HepG2 (cell line): ENCODE results near the gene CARD19. TPM values are rescaled to one million over a fixed set of nuclear protein-coding genes. Genes with fewer than 3 reads are reported as not detected.

ENCODE experiments used
- ATAC-seq: fragments of 200-7000 bp; cut with Tn5 transposase; 3 replicates; pipeline ENCODE4 v1.9.1; 2020; ENCODE audit warnings: mild to moderate bottlenecking, moderate library complexity
- BruUV-seq: library from RNA; stranded (reverse); fragments of 400-500 nt; replicated peaks from 2 replicates; lab custom pipeline; 2021; lab: Mats Ljungman, UMichigan
- CTCF ChIA-PET: fragments of 300-600 bp; formaldehyde crosslinking; extraction: SDS; loops from one replicate; lab custom pipeline; 2021; ENCODE audit warnings: low total read pairs, inconsistent platforms, low intra/inter-chr PET ratio; lab: Yijun Ruan, JAX
- POLR2A ChIA-PET: fragments of 350-600 bp; sonication (Branson Sonifier 250); formaldehyde crosslinking; loops from one replicate; lab custom pipeline; 2020; ENCODE audit warnings: antibody characterized with exemption, inconsistent platforms; lab: Yijun Ruan, JAX
- DNase-seq: peaks from one replicate; pipeline ENCODE4 v3.0.0-alpha.2; 2015; ENCODE audit warnings: low spot score
- FAIRE-seq: peaks from 3 replicates; lab custom pipeline; 2011; peaks lifted over from hg19 to GRCh38; lab: Jason Lieb, UNC
- H2AFZ ChIP-seq: one replicate; pipeline ENCODE4 v1.6.1; 2011; ENCODE audit warnings: low read length, inconsistent platforms
- H3K27ac ChIP-seq: fragments of 300-600 bp; 3 replicates; pipeline ENCODE4 v1.8.0; 2011; ENCODE audit warnings: mixed run types, mild to moderate bottlenecking, mixed read lengths, low read length, inconsistent platforms; ENCODE audit not compliant: insufficient read depth; ENCODE audit errors: extremely low read length
- H3K27me3 ChIP-seq, 2 experiments: fragments of 200-600 bp in 1 of 2; 2 replicates in 1 of 2; 3 replicates in 1 of 2; pipeline versions ENCODE4 v1.6.0 to v1.8.0; 2011; ENCODE audit warnings: low read length in 2 of 2, mild to moderate bottlenecking in 2 of 2, moderate library complexity in 2 of 2, inconsistent platforms in 1 of 2; ENCODE audit not compliant: insufficient read depth in 2 of 2, control insufficient read depth in 1 of 2
- H3K36me3 ChIP-seq, 2 experiments: fragments of 200-600 bp in 1 of 2; replicated peaks in 1 of 2; 2 replicates in 1 of 2; 3 replicates in 1 of 2; pipeline versions ENCODE4 v1.5.1 to v1.8.0; 2011; ENCODE audit warnings: low read length in 2 of 2, inconsistent platforms in 1 of 2; ENCODE audit not compliant: insufficient read depth in 2 of 2, control insufficient read depth in 1 of 2
- H3K4me1 ChIP-seq: 2 replicates; pipeline ENCODE4 v1.5.1; 2012; ENCODE audit warnings: low read length, inconsistent platforms; ENCODE audit not compliant: insufficient read depth
- H3K4me2 ChIP-seq: 2 replicates; pipeline ENCODE4 v1.6.0; 2011; ENCODE audit warnings: low read depth, low read length, inconsistent platforms
- H3K4me3 ChIP-seq, 3 experiments: fragments of 200-600 bp in 1 of 3; sonication (generic), shearing (Covaris generic) in 1 of 3; replicated peaks in 1 of 3; 2 replicates each; pipeline ENCODE4 v1.5.1; 2011 to 2016; ENCODE audit warnings: low read length in 3 of 3, inconsistent platforms in 2 of 3, low read depth in 2 of 3, mild to moderate bottlenecking in 2 of 3, control low read depth in 1 of 3, mixed read lengths in 1 of 3; ENCODE audit not compliant: insufficient read depth in 1 of 3
- H3K79me2 ChIP-seq: one replicate; pipeline ENCODE4 v1.6.1; 2011; ENCODE audit warnings: low read length, inconsistent platforms; ENCODE audit not compliant: insufficient read depth
- H3K9ac ChIP-seq: 2 replicates; pipeline ENCODE4 v1.6.0; 2011; ENCODE audit warnings: mild to moderate bottlenecking, low read depth, low read length, inconsistent platforms; ENCODE audit not compliant: insufficient read depth
- H3K9me3 ChIP-seq: 2 replicates; pipeline ENCODE4 v1.5.1; 2012; ENCODE audit warnings: mild to moderate bottlenecking, low read length
- H4K20me1 ChIP-seq: 2 replicates; pipeline ENCODE4 v1.6.0; 2011; ENCODE audit warnings: inconsistent platforms, mild to moderate bottlenecking, low read length, moderate library complexity; ENCODE audit not compliant: insufficient read depth
- CBX2 ChIP-seq, 2 experiments: fragments of 200-600 bp in 1 of 2; sonication (generic); formaldehyde crosslinking in 1 of 2; IDR thresholded peaks; 2 replicates each; pipeline versions ENCODE4 v1.7.0 to v1.8.1; 2018 to 2022; ENCODE audit warnings: low read depth in 2 of 2, low read length in 1 of 2, mild to moderate bottlenecking in 1 of 2, missing genetic modification reagents in 1 of 2
- DMAP1 ChIP-seq: IDR thresholded peaks from 2 replicates; pipeline ENCODE4 v1.6.1; 2016
- FOSL2 ChIP-seq: sonication (generic); formaldehyde crosslinking; IDR thresholded peaks from 2 replicates; pipeline ENCODE4 v1.4.0; 2020; ENCODE audit warnings: missing genetic modification reagents
- NCOA2 ChIP-seq: sonication (generic); formaldehyde crosslinking; IDR thresholded peaks from 2 replicates; pipeline ENCODE4 v1.8.0; 2022; ENCODE audit warnings: inconsistent platforms
- NR2F2 ChIP-seq: IDR thresholded peaks from 2 replicates; pipeline ENCODE4 v1.6.1; 2012; ENCODE audit warnings: low read depth, inconsistent platforms, borderline replicate concordance
- PCBP1 ChIP-seq: fragments of 200-400 bp; formaldehyde crosslinking; IDR thresholded peaks from 2 replicates; pipeline ENCODE4 v1.6.1; 2017; ENCODE audit warnings: mild to moderate bottlenecking, low read depth, low read length, borderline replicate concordance
- PHF5A ChIP-seq: IDR thresholded peaks from one replicate; pipeline ENCODE4 v1.6.1; 2018; ENCODE audit warnings: low read depth, missing genetic modification reagents; ENCODE audit not compliant: unreplicated experiment
- SOX6 ChIP-seq, 2 experiments: fragments of 450-650 bp in 1 of 2; sonication (generic) in 1 of 2; formaldehyde crosslinking in 1 of 2; IDR thresholded peaks; 2 replicates each; pipeline versions ENCODE4 v1.4.0 to v1.6.1; 2017 to 2020; ENCODE audit warnings: antibody characterized with exemption in 1 of 2, mild to moderate bottlenecking in 1 of 2, missing genetic modification reagents in 1 of 2
- ZBTB38 ChIP-seq: sonication (generic); formaldehyde crosslinking; IDR thresholded peaks from 2 replicates; pipeline ENCODE4 v1.5.1; 2020; ENCODE audit warnings: mild to moderate bottlenecking, missing genetic modification reagents
- ZNF317 ChIP-seq: sonication (generic); formaldehyde crosslinking; IDR thresholded peaks from 2 replicates; pipeline ENCODE4 v1.5.0; 2020; ENCODE audit warnings: mild to moderate bottlenecking, missing genetic modification reagents
- ZNF556 ChIP-seq: sonication (generic); formaldehyde crosslinking; IDR thresholded peaks from 2 replicates; pipeline ENCODE4 v1.4.0; 2020; ENCODE audit warnings: mild to moderate bottlenecking, missing genetic modification reagents, borderline replicate concordance
- ZNF747 ChIP-seq: sonication (generic); formaldehyde crosslinking; IDR thresholded peaks from 2 replicates; pipeline ENCODE4 v1.8.1; 2023; ENCODE audit warnings: missing genetic modification reagents, mild to moderate bottlenecking, borderline replicate concordance
- WGBS: methylation state at CpG from one replicate; pipeline ENCODE4 v1.1.6; 2017; ENCODE audit warnings: low lambda C conversion rate; 5-methylcytosine and 5-hydroxymethylcytosine counted together
- in situ Hi-C: cut with HindIII; loops from 2 replicates; pipeline ENCODE4 v1.10.0; 2017; ENCODE audit warnings: low pct_unique_long_range_greater_than_20kb; ENCODE audit not compliant: extremely low pct_ligation_motif_present
- intact Hi-C: fragments of 100-400 bp; cut with micrococcal nuclease; formaldehyde crosslinking; loops from one replicate; pipeline ENCODE4 v1.10.0; 2022; ENCODE audit not compliant: unreplicated experiment
- polyA plus RNA-seq, 8 experiments: library from polyadenylated mRNA; depleted of rRNA in 3 of 8; stranded (reverse) in 7 of 8; unstranded in 1 of 8; fragments of >200 nt; fragmentation: Illumina TruSeq in 4 of 8; extraction: Trizol in 4 of 8; gene quantifications; 2 replicates each; pipeline versions ENCODE4 v1.2.1 to v1.2.3, GENCODE V29; 2011 to 2016; ENCODE audit warnings: low read depth in 4 of 8, missing spikeins in 1 of 8, mixed read lengths in 1 of 8; ENCODE audit not compliant: insufficient read depth in 1 of 8
- total RNA-seq, 5 experiments: library from RNA; depleted of rRNA; stranded (reverse); fragments of >200 nt; fragmentation: Illumina TruSeq; extraction: Trizol; gene quantifications; 2 replicates each; pipeline ENCODE4 v1.2.3, GENCODE V29; 2016; ENCODE audit warnings: low read depth in 1 of 5
- TF ChIP-seq, protein P1 (sequence below): sonication (generic); formaldehyde crosslinking; IDR thresholded peaks from 2 replicates; pipeline ENCODE4 v1.4.0; 2020; ENCODE audit warnings: missing genetic modification reagents, borderline replicate concordance
- TF ChIP-seq, protein P2 (sequence below): sonication (generic); formaldehyde crosslinking; IDR thresholded peaks from 2 replicates; pipeline ENCODE4; 2020; ENCODE audit warnings: missing genetic modification reagents, mild to moderate bottlenecking, borderline replicate concordance
- TF ChIP-seq, protein P3 (sequence below): sonication (generic); formaldehyde crosslinking; IDR thresholded peaks from 2 replicates; pipeline ENCODE4 v1.5.1; 2020; ENCODE audit warnings: mild to moderate bottlenecking, moderate library complexity, missing genetic modification reagents

Gene CARD19
- total and polyA plus RNA-seq, 2 of the 13 experiments (the other 11 are each of a cell fraction or from before 2014, with no cell fraction given) = 18.4 to 47.2 TPM

- Histone ChIP-seq H3K4me2 (peak overlapping the region; percentile 60), H2AFZ (no peak overlapping the region)
- POLR2A ChIA-PET = interaction anchor here (0.9 to 2.4 kb wide), 7 partner anchors 8 to 34 kb away, joined by 3 to 32 read pairs (median 5); partner anchors contain the start of genes CARD19 and NINJ1
- TF ChIP-seq NR2F2 = peak; percentile 38; the same call in 1 of the 2 replicates
- 0 out of 2 replicates have a peak, but pooled peaks have one; percentile 35 for TF ChIP-seq NCOA2
- no peak for TF ChIP-seq SOX6 (IDR thresholded peaks at IDR 0.05)
- TF ChIP-seq SOX6 (CRISPR knock-in tag; IDR thresholded peaks at IDR 0.05) = peak; percentile 27; the same call in 1 of the 2 replicates
- no peak for TF ChIP-seq PCBP1
- no peak for TF ChIP-seq CBX2 (IDR thresholded peaks at IDR 0.05; ENCODE audit: low read depth, low read length)
- no peak for TF ChIP-seq CBX2 (CRISPR knock-in tag; IDR thresholded peaks at IDR 0.05; ENCODE audit: low read depth)
- TF ChIP-seq, protein P1, sequence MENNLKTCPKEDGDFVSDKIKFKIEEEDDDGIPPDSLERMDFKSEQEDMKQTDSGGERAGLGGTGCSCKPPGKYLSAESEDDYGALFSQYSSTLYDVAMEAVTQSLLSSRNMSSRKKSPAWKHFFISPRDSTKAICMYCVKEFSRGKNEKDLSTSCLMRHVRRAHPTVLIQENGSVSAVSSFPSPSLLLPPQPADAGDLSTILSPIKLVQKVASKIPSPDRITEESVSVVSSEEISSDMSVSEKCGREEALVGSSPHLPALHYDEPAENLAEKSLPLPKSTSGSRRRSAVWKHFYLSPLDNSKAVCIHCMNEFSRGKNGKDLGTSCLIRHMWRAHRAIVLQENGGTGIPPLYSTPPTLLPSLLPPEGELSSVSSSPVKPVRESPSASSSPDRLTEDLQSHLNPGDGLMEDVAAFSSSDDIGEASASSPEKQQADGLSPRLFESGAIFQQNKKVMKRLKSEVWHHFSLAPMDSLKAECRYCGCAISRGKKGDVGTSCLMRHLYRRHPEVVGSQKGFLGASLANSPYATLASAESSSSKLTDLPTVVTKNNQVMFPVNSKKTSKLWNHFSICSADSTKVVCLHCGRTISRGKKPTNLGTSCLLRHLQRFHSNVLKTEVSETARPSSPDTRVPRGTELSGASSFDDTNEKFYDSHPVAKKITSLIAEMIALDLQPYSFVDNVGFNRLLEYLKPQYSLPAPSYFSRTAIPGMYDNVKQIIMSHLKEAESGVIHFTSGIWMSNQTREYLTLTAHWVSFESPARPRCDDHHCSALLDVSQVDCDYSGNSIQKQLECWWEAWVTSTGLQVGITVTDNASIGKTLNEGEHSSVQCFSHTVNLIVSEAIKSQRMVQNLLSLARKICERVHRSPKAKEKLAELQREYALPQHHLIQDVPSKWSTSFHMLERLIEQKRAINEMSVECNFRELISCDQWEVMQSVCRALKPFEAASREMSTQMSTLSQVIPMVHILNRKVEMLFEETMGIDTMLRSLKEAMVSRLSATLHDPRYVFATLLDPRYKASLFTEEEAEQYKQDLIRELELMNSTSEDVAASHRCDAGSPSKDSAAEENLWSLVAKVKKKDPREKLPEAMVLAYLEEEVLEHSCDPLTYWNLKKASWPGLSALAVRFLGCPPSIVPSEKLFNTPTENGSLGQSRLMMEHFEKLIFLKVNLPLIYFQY (CRISPR knock-in tag) = peak; percentile 71; the same call in 1 of the 2 replicates
- no peak for TF ChIP-seq FOSL2
- TF ChIP-seq ZNF747 = peak; percentile 49; the same call in 1 of the 2 replicates
- peak; percentile 93 for TF ChIP-seq ZBTB38 (CRISPR knock-in tag)
- no peak for TF ChIP-seq DMAP1
- TF ChIP-seq, protein P2, sequence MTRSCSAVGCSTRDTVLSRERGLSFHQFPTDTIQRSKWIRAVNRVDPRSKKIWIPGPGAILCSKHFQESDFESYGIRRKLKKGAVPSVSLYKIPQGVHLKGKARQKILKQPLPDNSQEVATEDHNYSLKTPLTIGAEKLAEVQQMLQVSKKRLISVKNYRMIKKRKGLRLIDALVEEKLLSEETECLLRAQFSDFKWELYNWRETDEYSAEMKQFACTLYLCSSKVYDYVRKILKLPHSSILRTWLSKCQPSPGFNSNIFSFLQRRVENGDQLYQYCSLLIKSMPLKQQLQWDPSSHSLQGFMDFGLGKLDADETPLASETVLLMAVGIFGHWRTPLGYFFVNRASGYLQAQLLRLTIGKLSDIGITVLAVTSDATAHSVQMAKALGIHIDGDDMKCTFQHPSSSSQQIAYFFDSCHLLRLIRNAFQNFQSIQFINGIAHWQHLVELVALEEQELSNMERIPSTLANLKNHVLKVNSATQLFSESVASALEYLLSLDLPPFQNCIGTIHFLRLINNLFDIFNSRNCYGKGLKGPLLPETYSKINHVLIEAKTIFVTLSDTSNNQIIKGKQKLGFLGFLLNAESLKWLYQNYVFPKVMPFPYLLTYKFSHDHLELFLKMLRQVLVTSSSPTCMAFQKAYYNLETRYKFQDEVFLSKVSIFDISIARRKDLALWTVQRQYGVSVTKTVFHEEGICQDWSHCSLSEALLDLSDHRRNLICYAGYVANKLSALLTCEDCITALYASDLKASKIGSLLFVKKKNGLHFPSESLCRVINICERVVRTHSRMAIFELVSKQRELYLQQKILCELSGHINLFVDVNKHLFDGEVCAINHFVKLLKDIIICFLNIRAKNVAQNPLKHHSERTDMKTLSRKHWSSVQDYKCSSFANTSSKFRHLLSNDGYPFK (CRISPR knock-in tag) = peak; percentile 87; the same call in 1 of the 2 replicates
- peak; percentile 40; the same call in 1 of the 2 replicates for TF ChIP-seq ZNF556 (CRISPR knock-in tag)
- peak; percentile 60 for TF ChIP-seq ZNF317
- TF ChIP-seq, protein P3, sequence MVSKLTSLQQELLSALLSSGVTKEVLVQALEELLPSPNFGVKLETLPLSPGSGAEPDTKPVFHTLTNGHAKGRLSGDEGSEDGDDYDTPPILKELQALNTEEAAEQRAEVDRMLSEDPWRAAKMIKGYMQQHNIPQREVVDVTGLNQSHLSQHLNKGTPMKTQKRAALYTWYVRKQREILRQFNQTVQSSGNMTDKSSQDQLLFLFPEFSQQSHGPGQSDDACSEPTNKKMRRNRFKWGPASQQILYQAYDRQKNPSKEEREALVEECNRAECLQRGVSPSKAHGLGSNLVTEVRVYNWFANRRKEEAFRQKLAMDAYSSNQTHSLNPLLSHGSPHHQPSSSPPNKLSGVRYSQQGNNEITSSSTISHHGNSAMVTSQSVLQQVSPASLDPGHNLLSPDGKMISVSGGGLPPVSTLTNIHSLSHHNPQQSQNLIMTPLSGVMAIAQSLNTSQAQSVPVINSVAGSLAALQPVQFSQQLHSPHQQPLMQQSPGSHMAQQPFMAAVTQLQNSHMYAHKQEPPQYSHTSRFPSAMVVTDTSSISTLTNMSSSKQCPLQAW = peak; percentile 68; the same call in 1 of the 2 replicates
- peak; percentile 24 for TF ChIP-seq PHF5A (CRISPR knock-in tag)
These were observed 30.9 kb downstream of the CARD19 start for GRCh38 chr9:93126825-93127368.

More at GRCh38 chr9:93126825-93127368, 30.9 kb downstream of the CARD19 start:
- H3K4me1 ChIP-seq = peaks cover 61% of the 10 kb centered on the region
- in situ Hi-C loops = no loop called here
- intact Hi-C loops = no loop called here
- peak overlapping the region; percentile 70 for H3K9ac ChIP-seq
- H4K20me1 ChIP-seq = no peaks in the 10 kb centered on the region
- ATAC-seq = peak; percentile 81
- BruUV-seq = no TSS peak
- peak overlapping the region in 1 of 3 experiments; percentile 56; a peak in 2 of 6 replicates for H3K4me3 ChIP-seq
- DNase-seq = peak; percentile 88
- no peaks in the 10 kb centered on the region for H3K27me3 ChIP-seq
- H3K36me3 ChIP-seq = peaks cover 31 to 43% of the 10 kb centered on the region in 2 experiments; a peak in 4 of 5 replicates
- no peaks in the 10 kb centered on the region for H3K9me3 ChIP-seq
- H3K79me2 ChIP-seq = peaks cover 57% of the 10 kb centered on the region
- peak overlapping the region; percentile 92 for H3K27ac ChIP-seq
- FAIRE-seq = peak; percentile 94
- 18% methylated on average over 4 of the region's 18 CpGs for WGBS
- CTCF ChIA-PET = no interaction called here
